HG02610 (cell line): ENCODE results near the gene PVALB.

ENCODE experiments used
- ATAC-seq: cut with Tn5 transposase; IDR thresholded peaks from one replicate; pipeline ENCODE4 v1.9.1; 2021; ENCODE audit warnings: mild to moderate bottlenecking, moderate library complexity; ENCODE audit not compliant: unreplicated experiment

The PVALB gene

GRCh38 chr22:36846949-36847348 is 30.1 kb upstream of the PVALB start:
- ATAC-seq, result no peak

GRCh38 chr22:36846271-36846670 is 29.4 kb upstream of the PVALB start:
- ATAC-seq, result no peak

GRCh38 chr22:36840106-36840505 is 23.3 kb upstream of the PVALB start:
- ATAC-seq, result no peak

GRCh38 chr22:36839356-36840073 is 22.7 kb upstream of the PVALB start:
- ATAC-seq, result no peak

GRCh38 chr22:36838119-36839030 is 21.5 kb upstream of the PVALB start:
- no peak for ATAC-seq

GRCh38 chr22:36835903-36836302 is 19.1 kb upstream of the PVALB start:
- ATAC-seq, result no peak

- ATAC-seq, result no peak
Measured at GRCh38 chr22:36833073-36833472, 16.2 kb upstream of the PVALB start.

GRCh38 chr22:36831717-36832116 is 14.9 kb upstream of the PVALB start:
- ATAC-seq, result no peak

GRCh38 chr22:36831206-36831605 is 14.4 kb upstream of the PVALB start:
- ATAC-seq, result no peak

GRCh38 chr22:36830601-36831000 is 13.8 kb upstream of the PVALB start:
- ATAC-seq, result no peak

- no peak for ATAC-seq
Measured at GRCh38 chr22:36829370-36830002, 12.7 kb upstream of the PVALB start.

GRCh38 chr22:36828815-36829214 is 12.0 kb upstream of the PVALB start:
- no peak for ATAC-seq

GRCh38 chr22:36826262-36826661 is 9.4 kb upstream of the PVALB start:
- no peak for ATAC-seq

- no peak for ATAC-seq
Measured at GRCh38 chr22:36824655-36825054, 7.8 kb upstream of the PVALB start.

- ATAC-seq, result no peak
Measured at GRCh38 chr22:36823186-36823839, 6.5 kb upstream of the PVALB start.

- ATAC-seq, result no peak
Measured at GRCh38 chr22:36822581-36822980, 5.7 kb upstream of the PVALB start.

- no peak for ATAC-seq
Measured at GRCh38 chr22:36819112-36819511, 2.3 kb upstream of the PVALB start.

- no peak for ATAC-seq
Measured at GRCh38 chr22:36818010-36818642, 1.3 kb upstream of the PVALB start.

- no peak for ATAC-seq
Measured at GRCh38 chr22:36817525-36817848, 652 bp upstream of the PVALB start.

GRCh38 chr22:36816339-36816635 is 548 bp downstream of the PVALB start:
- ATAC-seq, result no peak
